Heart right ventricle (tissue), 16 donors: ENCODE data around the gene YWHAB. TPM values are rescaled to one million over a fixed set of nuclear protein-coding genes. Genes with fewer than 3 reads are reported as not detected.
A peak's percentile ranks its signal among the peaks of the same experiment; 100 is the strongest.

Source experiments
- ATAC-seq, 8 donors: fragments of 200-7000 bp; cut with Tn5 transposase; one replicate each; pipeline ENCODE4 v1.9.1; 2020; ENCODE audit warnings: mild to moderate bottlenecking in 8 of 8, moderate library complexity in 8 of 8, moderate number of reproducible peaks in 1 of 8
- DNase-seq, 2 donors: peaks; one replicate each; pipeline ENCODE4 v3.0.0-alpha.2; 2020
- H3K27ac ChIP-seq, 10 donors: fragments of 200-600 bp; sonication (generic) in 2 of 10; one replicate each; pipeline versions ENCODE4 v1.5.0 to v1.8.0; 2020 to 2022; ENCODE audit warnings: mild to moderate bottlenecking in 3 of 10
- H3K27me3 ChIP-seq, 7 donors: fragments of 200-600 bp; one replicate each; pipeline ENCODE4 v1.8.0; 2021 to 2022; ENCODE audit warnings: mild to moderate bottlenecking in 2 of 7
- H3K36me3 ChIP-seq, 9 donors: fragments of 200-600 bp; sonication (generic) in 1 of 9; one replicate each; pipeline versions ENCODE4 v1.5.0 to v1.8.0; 2020 to 2022; ENCODE audit warnings: mild to moderate bottlenecking in 2 of 9
- H3K4me1 ChIP-seq, 9 donors: fragments of 200-600 bp; sonication (generic) in 1 of 9; one replicate each; pipeline versions ENCODE4 v1.5.0 to v1.8.0; 2020 to 2022; ENCODE audit warnings: mild to moderate bottlenecking in 4 of 9
- H3K4me3 ChIP-seq, 10 donors: fragments of 200-600 bp; sonication (generic) in 2 of 10; one replicate each; pipeline versions ENCODE4 v1.5.0 to v1.8.0; 2020 to 2022; ENCODE audit warnings: mild to moderate bottlenecking in 7 of 10, moderate library complexity in 2 of 10
- H3K9me3 ChIP-seq, 11 donors: fragments of 200-600 bp in 10 of 11; sonication (generic) in 2 of 11; one replicate each; pipeline versions ENCODE4 v1.5.0 to v1.8.0; 2013 to 2022; ENCODE audit warnings: mild to moderate bottlenecking in 2 of 11, control low read depth in 1 of 11, moderate library complexity in 1 of 11
- WGBS, 2 donors: extraction: QIAGEN DNeasy Blood & Tissue Kit; methylation state at CpG; one replicate each; pipeline ENCODE4 v1.1.7; 2013; ENCODE audit warnings: inconsistent platforms in 1 of 2; 5-methylcytosine and 5-hydroxymethylcytosine counted together
- intact Hi-C, 10 donors: fragments of 100-400 bp; cut with DNase I; formaldehyde crosslinking; loops; one replicate each; pipeline versions ENCODE4 v1.11.1 to v1.14.2; 2022
- polyA plus RNA-seq, 2 donors: library from polyadenylated mRNA; stranded (reverse); fragments of 200-250 nt; gene quantifications; one replicate each; pipeline ENCODE4 v1.2.3, GENCODE V29; 2013
- total RNA-seq, 10 donors: library from RNA; stranded (reverse); fragmentation: NEBNext Ultra II Directional in 3 of 10; extraction: Animal tissue kit (Norgen Biotek cat#: 25700) in 3 of 10; gene quantifications; one replicate each; pipeline versions ENCODE4 v1.2.1 to v1.2.4, GENCODE V29; 2021 to 2023
- TF ChIP-seq, protein P1 (sequence below), 9 donors: fragments of 200-600 bp; sonication (generic) in 2 of 9; IDR thresholded peaks; one replicate each; pipeline versions ENCODE4 v1.5.0 to v1.8.0; 2021 to 2022; ENCODE audit warnings: antibody characterized with exemption in 9 of 9, mild to moderate bottlenecking in 5 of 9, moderate library complexity in 1 of 9
- donor health status: Arrhythmogenic right ventricular cardiomyopathy.
- donor health status: ischemic (EF 13 %, LVEDD 7.1; RV severe dilation, severe dysfunction).
- donor health status: healthy with polysubstance abuse.
- donor health status: DM: no; HTN: yes; CAD: no.
- donor health status: DM: no; HTN: no; CAD: no.
- donor health status: ischemic (EF 25% LVEDD 6.9; RV normal size, moderate dysfunction).
- donor health status: ischemic (EF 25% LVEDD 5.7; RV mildly dilated, moderate dysfunction).
- donor health status: healthy.
- donor health status: DM: yes; HTN: yes; CAD: no.
- donor health status: Ischemic cardiomyopathy.
- donor health status: ischemic (EF 35%, LVEDD 5.7; RV mildly dilated, moderate dysfunction).
- donor health status: nonischemic (EF 11% LVEDD 7.7; RV severe dilation, severe dysfunction).
- donor health status: DM: yes; HTN: yes; CAD: no.
- donor health status: PGD.
- donor health status: ischemic (EF 29% LVEDD 5.4; RV normal size, mild dysfunction).
- donor health status: nonischemic (EF 23%, LVEDD 6.1; RV moderate dilation, normal function).

Gene YWHAB
- total and polyA plus RNA-seq, 12 donors: 37.9 to 130 (median 114) TPM

DNA sequence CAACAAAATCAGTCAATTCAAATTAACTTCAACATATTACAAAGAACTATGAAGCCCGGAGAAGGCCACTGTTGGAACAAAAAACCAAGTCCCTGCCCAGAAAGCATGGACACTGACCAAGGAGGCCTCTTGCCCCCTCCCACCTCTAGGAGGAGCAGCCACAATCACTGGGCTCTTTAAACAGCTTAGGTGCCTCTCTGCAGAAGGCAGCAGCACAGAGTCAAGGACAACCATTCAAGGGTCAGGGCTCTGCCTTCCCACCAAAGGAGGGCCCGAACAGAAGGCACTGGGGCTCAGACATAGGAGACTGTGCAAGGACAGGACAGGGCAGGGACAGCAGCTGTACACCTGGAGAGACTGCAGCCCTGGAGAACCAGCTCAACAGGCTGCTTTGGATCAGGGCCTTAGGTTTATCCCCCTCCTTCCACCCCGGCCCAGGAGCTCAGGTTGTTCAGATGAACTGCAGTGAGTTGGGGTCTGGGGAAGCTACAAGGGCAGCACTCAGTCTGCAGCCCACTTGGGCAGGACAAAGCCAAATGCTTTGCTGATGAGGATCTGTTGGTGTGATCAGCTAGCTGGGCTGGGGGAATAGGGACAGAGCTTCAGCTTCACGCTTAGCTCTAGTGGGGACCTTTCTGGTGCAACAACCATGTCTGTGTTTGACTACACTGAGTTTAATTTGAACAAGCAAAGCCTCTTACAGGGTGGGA lies 56.9 kb downstream of the YWHAB start:
- peak overlapping the region in 1 of 10 donors; percentile 20 for H3K4me3 ChIP-seq
- no peaks in the 10 kb centered on the region for H3K27me3 ChIP-seq
- peaks cover 0 to 10% (median 0%) of the 10 kb centered on the region in 9 donors for H3K4me1 ChIP-seq
- no peak overlapping the region for H3K27ac ChIP-seq
- peaks cover 3 to 91% (median 21%) of the 10 kb centered on the region in 9 donors for H3K36me3 ChIP-seq
- intact Hi-C loops: no loop called here
- WGBS, 2 donors: 82% methylated on average over 4 of the region's 4 CpGs
- TF ChIP-seq, protein P1, sequence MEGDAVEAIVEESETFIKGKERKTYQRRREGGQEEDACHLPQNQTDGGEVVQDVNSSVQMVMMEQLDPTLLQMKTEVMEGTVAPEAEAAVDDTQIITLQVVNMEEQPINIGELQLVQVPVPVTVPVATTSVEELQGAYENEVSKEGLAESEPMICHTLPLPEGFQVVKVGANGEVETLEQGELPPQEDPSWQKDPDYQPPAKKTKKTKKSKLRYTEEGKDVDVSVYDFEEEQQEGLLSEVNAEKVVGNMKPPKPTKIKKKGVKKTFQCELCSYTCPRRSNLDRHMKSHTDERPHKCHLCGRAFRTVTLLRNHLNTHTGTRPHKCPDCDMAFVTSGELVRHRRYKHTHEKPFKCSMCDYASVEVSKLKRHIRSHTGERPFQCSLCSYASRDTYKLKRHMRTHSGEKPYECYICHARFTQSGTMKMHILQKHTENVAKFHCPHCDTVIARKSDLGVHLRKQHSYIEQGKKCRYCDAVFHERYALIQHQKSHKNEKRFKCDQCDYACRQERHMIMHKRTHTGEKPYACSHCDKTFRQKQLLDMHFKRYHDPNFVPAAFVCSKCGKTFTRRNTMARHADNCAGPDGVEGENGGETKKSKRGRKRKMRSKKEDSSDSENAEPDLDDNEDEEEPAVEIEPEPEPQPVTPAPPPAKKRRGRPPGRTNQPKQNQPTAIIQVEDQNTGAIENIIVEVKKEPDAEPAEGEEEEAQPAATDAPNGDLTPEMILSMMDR (IDR thresholded peaks at IDR 0.05): no peak
- DNase-seq (no peak), ATAC-seq (peak in 5 of 8 donors; percentile 13 to 62 (median 46))
- H3K9me3 ChIP-seq: no peaks in the 10 kb centered on the region

DNA sequence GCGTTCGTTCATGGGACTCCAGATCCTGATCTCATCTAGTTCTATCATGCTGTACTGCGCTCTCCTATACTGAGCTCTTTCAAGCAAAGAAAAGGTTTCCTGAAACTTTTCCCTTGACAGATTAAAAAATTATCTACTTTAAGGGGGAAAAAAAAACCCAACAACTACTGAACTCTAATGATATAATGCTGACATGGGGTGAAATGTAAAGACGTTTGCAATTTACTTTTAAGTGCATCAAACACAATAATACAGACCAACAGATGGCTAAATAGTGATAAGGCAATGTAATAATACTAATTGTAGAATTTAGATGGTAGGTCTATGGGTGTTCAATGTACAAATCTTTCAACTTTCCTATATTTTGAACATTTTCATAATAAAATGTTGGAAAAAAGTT lies 58.3 kb downstream of the YWHAB start:
- peaks cover 0 to 9% (median 0%) of the 10 kb centered on the region in 9 donors for H3K4me1 ChIP-seq
- intact Hi-C loops: no loop called here
- H3K27ac ChIP-seq: no peak overlapping the region
- 92 to 95% methylated on average over 4 of the region's 4 CpGs for WGBS, 2 donors
- TF ChIP-seq, protein P1 (IDR thresholded peaks at IDR 0.05): no peak
- H3K27me3 ChIP-seq: no peaks in the 10 kb centered on the region
- ATAC-seq (no peak), DNase-seq (no peak)
- no peak overlapping the region for H3K4me3 ChIP-seq
- H3K36me3 ChIP-seq: peaks cover 3 to 96% (median 28%) of the 10 kb centered on the region in 9 donors
- H3K9me3 ChIP-seq: no peaks in the 10 kb centered on the region

DNA sequence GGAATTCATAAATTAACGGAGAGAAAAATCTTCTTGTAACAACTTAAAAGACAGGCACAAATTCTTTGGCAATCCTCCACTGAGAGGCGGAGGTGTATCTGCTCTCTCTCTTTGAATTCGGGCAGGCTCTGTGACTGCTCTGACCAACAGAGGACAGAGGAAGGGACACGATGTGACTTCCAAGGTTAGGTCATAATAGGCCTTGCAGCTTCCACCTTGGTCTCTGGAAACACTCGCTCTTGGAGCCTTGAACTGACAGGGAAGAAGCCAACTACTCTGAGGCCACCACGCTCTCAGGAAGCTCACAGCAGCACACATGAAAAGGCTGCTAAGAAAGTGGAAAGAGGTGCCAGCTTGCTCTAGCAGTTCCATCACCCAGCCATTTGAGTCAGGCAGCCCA lies 59.8 kb downstream of the YWHAB start:
- Histone ChIP-seq H3K4me1 (peaks cover 0 to 6% (median 0%) of the 10 kb centered on the region in 9 donors), H3K27ac (peak overlapping the region in 1 of 10 donors; percentile 0), H3K4me3 (no peak overlapping the region), H3K27me3 (no peaks in the 10 kb centered on the region), H3K9me3 (no peaks in the 10 kb centered on the region), H3K36me3 (peaks cover 7 to 100% (median 40%) of the 10 kb centered on the region in 9 donors)
- DNase-seq (no peak), ATAC-seq (peak in 2 of 8 donors; percentile 33 to 85)
- intact Hi-C loops: no loop called here
- TF ChIP-seq, protein P1 (IDR thresholded peaks at IDR 0.05): no peak
- 73 to 83% methylated on average over 6 of the region's 6 CpGs for WGBS, 2 donors

DNA sequence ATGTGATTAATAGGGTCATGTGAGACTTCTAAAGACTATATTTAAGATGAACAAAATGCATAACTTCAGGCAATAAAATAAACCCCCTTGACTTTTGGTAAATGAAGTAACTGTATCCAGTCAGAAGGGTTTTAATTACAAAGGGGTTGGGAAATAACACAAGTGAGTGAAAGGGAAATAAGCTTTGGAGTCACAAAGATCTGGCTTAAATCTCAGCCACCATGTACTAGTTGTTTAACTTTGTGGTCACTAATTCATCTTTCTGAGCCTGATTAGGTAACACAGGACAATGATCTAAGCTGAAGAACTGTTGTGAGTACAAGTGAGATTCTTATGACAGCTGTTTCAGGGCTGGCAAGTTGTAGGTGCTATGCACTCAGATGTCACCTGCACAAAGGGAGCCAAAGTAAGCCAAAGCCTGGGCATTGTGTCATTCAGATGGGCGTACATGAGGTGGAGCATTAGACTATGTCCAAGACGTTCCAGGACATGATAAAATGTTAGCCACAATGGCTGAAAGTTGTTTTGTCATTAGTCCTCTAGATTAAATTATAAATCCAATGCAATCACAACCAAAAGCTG lies 60.9 kb downstream of the YWHAB start:
- TF ChIP-seq, protein P1 (IDR thresholded peaks at IDR 0.05): no peak
- ATAC-seq (no peak), DNase-seq (no peak)
- Histone ChIP-seq H3K27ac (no peak overlapping the region), H3K4me1 (peaks cover 0 to 6% (median 0%) of the 10 kb centered on the region in 9 donors), H3K36me3 (peaks cover 7 to 100% (median 51%) of the 10 kb centered on the region in 9 donors), H3K27me3 (no peaks in the 10 kb centered on the region), H3K4me3 (no peak overlapping the region), H3K9me3 (no peaks in the 10 kb centered on the region)
- 80 to 87% methylated on average over 2 of the region's 2 CpGs for WGBS, 2 donors
- intact Hi-C loops: no loop called here
